Astrocyte of the hippocampus (primary cell): ENCODE measurements around the gene WDR86.

Experiments used
- DNase-seq: peaks from one replicate; pipeline ENCODE4 v3.0.0; 2011; ENCODE audit warnings: low read depth, low spot score

WDR86 gene

GRCh38 chr7:151409667-151410404, at the start of gene WDR86:
Gene WDR86 (minus strand): TSS chr7:151410038. CDS start chr7:151409589, 449 bp downstream.
- peak; percentile 87 for DNase-seq

DNA sequence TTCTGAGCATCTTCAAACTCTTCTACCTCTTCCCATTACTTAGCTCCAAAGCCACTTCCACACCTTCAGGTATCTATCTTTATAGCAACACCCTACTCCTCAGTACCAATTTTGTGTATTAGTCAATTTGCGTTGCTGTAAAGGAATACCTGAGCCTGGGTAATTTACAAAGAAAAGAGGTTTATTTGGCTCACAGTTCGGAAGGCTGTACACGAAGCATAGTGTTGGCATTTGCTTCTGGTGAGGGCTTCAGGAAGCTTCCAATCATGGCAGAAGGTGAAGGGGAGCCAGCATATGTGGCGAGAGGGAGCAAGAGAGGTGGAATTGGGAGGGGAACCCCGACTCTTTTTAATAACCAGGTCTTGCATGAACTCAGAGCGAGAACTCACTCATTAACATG, 47.7 kb upstream of the WDR86 start:
- DNase-seq: no peak

- no peak for DNase-seq
Measured at GRCh38 chr7:151456782-151457181, 46.9 kb upstream of the WDR86 start.

DNA sequence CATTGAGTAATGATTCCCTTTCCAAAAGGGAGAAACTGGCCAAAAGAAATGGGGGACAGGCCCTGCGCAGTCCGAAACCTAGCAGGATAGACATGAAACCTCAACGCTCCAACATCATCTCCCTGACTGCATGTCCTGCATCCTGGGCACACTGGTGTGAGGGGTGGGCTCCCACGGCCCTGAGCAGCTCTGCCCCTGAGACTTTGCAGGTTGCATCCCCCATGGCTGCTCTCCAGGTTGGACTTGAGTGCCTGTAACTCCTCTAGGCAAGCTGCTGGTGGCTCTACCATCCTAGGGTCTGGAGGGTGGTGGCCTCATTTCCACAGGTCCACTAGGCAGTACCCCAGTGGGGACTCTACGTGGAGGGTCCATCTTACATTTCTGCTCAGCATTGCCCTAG, 46.4 kb upstream of the WDR86 start:
- DNase-seq: no peak

- no peak for DNase-seq
Measured at GRCh38 chr7:151455690-151456089, 45.9 kb upstream of the WDR86 start.

- DNase-seq: no peak
Measured at GRCh38 chr7:151454932-151455530, 45.2 kb upstream of the WDR86 start.

DNA sequence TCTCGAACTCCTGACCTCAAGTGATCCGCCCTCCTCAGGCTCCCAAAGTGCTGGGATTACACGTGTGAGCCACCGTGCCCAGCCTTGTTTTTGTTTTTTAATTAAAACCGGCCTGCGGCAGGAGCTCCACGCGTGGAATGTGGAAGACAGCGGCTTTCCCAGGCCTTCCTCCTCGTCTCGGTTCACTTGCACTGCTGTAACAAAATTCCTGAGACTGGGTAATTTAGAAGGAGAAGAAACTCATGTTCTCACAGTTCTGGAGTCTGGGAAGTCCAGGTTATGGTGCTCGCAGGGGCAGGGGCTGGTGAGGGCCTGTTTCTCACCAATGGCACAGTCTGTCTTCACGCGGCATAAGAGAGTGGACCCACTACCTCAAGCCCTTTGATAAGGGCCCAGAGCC, 44.5 kb upstream of the WDR86 start:
- no peak for DNase-seq

GRCh38 chr7:151453326-151453791, 43.5 kb upstream of the WDR86 start:
- DNase-seq: no peak

DNA sequence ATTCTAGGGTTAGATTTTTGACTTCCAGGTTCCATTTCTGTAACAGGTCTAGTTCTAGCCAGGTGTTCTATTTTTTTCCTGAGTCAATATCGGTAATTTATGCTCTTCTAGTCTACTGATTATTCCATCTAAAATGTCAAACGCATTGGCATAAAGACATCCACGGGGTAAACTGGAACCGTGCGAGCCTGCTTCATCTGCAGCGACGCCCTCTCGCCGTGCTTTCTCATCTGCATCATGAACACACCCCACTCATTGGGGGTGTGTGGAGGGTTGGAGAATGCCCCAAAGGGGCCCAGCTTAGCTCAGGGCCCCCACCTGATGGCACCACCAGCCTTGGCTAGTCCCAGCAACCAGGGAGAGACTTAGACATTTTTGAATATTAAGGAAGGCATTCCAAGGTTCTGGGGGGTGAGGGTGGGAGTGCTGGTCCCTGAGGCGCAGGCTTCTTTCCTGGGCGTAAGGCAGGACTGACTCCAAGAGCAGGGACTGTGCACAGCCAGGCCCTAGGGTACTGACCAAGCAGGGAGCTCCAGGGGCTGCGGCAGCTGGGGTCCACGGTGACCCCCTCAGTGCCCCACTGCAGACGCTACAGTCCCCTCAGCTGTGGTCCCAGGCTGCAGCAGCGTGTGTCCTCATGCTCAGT, 43.0 kb upstream of the WDR86 start:
- DNase-seq: no peak

DNA sequence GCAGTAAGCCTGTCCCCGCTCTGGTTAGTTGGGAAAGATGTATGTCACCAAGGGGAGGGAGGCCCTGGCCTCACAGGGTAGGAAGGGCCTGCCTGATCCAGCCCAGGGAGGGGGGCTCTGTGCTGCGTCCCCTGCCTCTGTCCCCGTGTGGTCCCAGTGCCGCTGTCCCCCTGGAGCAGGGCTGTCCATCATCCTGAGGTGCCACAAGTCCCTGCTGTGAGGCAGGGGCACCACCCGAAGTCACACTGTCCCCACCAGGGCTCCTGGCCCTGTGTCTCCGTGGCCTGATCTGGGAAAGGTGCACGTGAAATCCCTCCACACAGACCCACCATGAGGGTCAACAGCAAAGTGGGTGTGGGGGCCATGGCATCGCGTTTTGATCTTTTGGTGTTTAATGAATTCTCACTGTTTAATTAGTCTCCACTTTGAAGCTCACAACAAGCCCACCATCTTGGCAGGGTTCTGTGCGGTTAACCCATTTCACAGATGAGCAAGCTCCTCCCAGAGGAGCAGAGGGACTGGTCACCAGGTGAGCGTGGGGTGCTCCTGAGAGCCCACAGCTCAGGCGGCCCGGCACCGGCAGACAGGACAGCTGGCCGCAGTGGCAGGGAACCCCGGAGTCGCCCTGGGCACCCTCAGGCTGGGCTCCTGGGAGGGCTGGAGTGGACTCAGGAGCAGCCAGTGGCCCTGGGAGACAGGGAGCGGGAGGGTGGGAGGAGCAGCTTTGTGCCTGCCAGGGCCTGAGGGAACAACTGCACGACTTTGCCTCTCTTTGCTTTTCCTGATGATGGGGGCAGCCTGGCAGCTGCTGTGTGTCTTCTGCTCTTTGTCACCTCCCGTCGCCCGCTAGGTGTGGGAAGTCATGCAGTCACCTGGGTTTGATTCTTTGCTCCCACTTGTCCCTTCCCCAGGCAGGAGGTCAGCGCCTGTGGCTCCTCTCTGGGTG, 42.1 kb upstream of the WDR86 start:
- DNase-seq: no peak

GRCh38 chr7:151451156-151451555, 41.3 kb upstream of the WDR86 start:
- no peak for DNase-seq

DNA sequence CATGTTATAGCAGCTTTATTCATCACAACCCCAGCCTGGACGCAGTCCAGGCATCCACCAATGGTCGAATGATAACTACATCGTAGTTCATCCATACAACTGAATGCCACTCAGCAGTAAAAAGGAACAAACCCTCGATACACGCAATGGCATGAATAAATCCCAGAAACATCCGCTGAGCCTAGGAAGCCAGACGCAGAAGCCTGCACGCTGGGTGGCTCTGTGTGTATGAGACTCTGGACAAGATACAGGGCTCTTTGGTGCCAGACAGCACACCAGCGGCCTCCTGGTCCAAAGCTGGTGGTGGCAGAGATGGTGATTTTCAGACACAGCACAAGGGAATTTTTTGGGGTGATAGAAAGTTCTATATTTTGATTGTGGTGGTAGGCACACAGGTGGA, 40.2 kb upstream of the WDR86 start:
- DNase-seq: no peak

DNA sequence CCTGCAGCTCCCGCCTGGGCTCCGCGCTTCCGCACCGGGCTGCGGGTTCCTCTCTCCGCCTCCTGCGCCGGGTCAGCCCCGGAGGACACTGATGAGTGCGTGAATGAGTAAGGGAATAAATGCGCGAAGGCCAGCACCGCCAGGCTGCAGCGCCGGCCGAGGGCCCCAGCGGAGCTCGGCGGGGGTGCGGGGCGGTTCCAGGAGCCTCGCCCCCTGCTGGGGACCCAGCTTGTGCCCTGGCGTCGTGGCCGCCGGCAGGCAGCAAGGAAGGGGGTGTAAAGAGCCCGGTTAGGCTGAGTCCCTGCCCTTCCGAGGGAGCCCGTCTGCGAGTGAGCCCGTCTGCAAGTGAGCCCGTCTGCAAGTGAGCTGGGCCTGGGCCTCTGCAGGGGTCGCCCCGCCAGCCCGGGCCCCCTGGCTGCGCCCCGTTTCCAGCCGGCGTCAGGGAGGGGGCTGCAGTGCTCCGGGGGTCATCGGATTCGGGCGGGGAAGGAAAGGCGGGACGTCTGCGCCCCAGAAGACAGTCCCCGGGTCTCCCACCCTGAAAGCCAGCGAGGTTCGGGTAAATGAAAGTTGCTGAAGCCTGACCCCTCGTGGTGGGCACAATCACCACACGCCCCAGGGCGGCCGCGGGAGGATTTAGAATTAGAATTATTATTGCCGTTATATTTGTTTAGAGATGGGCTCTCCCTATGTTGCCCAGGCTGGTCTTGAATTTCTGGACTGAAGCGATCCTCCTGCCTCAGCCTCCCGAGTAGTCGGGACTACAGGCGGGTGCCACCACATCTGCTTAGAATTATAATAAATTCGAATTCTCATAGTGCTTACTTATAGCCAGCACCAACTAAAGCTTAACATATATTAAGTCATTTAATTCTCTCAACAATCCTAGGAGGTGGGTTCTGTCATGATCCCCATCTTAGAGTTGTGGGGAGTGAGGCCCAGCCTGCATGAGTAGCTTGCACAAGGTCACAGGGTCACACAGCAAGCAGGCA, 38.7 kb upstream of the WDR86 start:
- DNase-seq: peak; percentile 86

GRCh38 chr7:151447901-151448260, 38.0 kb upstream of the WDR86 start:
- no peak for DNase-seq

GRCh38 chr7:151447312-151447711, 37.5 kb upstream of the WDR86 start:
- no peak for DNase-seq

- DNase-seq: no peak
Measured at GRCh38 chr7:151446412-151446811, 36.6 kb upstream of the WDR86 start.

DNA sequence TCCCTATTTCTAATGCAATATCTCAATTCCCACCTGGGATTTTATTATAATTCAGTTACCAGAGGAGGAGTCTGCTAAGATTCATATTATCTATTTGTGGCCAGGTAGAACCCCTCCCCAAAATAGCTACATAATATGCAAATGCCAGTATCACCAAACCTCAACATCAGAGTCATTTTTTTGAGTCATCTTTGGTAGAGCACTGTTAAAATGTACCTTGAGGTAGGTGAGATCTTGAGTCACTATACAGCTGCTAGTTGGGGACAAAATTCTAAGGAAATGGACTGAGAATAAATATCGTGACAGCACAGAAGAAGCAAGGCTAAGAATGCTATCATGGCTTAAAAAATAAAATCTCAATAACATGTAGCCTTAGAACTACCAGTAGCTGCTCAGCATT, 34.8 kb upstream of the WDR86 start:
- DNase-seq: no peak

DNA sequence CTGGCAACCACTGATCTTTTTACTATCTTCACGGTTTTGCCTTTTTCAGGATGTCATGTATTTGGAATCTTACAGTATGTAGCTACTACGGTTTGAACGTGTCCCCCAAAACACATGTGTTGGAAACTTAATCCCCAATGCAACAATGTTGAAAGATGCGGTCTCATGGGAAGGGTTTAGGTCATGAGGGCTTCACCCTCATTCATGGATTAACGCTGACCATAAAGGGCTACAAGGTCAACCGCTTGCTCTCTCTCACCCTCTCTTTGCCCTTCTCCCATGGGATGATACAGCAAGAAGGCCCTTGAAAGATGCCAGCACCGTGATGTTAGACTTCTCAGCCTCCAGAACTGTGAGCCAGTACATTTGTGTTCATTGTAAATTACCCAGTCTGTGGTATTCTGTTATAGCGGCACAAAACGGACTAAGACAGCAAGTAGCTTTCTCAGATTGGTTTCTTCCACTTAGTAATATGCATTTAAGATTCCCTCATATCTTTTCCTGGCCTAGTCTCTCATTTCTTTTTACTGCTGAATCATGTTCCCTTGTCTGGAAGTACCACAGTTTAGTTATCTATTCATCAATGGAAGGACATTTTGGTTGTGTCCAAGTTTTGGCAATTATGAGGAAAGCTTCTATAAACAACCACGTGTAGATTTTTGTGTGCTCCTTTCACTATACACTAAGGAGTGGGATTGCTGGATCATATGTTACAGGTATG, 33.1 kb upstream of the WDR86 start:
- no peak for DNase-seq

DNA sequence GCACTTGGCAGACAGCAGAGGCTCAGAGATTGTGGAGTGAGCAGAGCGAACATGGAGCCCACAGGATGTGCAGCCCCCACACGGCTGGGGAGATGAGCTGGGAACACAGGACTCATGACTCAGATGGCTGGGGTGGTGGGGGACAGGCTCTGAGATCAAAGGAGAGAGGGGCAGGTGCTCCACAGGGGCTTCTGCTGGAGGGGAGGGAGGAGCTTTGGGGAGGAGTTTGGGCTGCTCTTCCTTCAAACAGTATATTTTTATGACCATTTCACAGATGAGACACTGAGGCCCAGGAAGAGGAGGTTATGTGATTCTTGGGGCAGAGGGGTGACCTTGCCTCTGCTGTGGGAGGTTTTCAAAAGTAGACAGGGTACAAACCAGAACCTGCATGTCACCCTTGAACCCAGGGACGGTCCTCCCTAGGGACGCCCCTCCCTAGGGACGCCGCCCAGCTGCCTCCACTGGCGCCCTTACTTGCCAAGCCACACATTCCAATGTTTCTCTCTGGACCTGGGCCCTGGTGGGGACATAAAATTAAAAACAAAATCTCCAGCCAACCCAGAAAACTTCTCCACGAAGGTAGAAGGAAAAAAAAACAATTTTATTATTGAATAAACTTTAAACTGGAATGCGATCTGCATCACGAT, 31.1 kb upstream of the WDR86 start:
- peak; percentile 75 for DNase-seq
